GM10847 (cell line): ENCODE measurements around the gene VDAC1.

Source experiments
- POLR2A ChIP-seq: IDR thresholded peaks from 2 replicates; pipeline ENCODE4 v1.6.1; 2011; ENCODE audit not compliant: insufficient read length; ENCODE audit errors: extremely low read depth

The VDAC1 gene

DNA sequence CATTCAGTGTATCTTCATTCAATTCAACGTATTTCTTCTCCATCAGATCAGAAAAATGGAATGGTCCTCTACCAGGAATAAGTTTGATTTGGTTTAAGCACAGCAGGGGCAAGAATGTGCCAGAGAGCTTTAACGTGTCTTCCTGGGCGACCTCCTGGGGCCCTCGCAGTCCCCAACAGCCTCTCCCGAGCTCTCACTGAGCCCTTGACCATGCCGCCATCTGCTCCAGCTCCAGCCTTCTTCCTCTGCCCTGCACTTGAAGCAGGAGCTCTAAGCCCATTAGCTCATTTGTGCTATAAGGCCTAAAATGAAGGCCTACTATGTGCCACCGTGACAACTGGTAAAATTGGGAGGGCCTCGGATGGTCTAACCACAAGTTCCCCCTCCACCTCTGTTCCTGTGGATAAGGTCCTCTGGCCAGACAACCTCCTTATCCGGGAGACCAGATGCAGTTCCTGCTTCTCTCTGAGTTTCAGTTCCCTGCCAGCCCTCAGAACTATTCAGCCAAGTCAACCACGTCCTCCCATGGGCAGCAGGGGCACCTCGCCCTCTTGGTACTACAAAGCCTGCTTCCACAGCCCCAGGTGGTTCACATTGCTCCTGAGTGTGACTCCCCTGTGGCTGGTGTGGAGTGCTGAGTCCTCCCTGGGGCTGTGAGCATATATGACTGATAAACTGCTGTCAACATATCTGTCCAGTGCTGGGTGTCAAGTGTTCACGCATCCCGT is 72.2 kb downstream of the VDAC1 start:
- no peak for TF ChIP-seq POLR2A

DNA sequence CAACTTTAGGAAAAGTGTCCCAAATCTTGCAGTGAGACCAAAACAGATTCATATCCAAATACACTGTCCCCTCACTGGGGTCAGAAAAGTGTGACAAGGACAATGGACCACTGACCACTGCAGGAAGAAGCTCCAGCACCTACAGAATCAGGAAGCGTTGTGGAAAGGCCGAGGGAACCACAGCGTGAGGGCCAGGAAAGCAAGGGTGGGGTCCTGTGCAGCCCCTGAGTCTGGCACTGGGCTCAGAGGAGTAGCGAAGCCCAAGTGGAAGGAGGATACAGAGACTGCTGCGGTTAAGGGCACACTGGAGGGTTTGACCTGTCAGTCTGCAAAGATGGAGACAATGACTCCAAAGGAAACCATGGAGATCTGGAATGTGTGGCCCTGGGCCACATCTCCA is 73.2 kb downstream of the VDAC1 start:
- TF ChIP-seq POLR2A = no peak

DNA sequence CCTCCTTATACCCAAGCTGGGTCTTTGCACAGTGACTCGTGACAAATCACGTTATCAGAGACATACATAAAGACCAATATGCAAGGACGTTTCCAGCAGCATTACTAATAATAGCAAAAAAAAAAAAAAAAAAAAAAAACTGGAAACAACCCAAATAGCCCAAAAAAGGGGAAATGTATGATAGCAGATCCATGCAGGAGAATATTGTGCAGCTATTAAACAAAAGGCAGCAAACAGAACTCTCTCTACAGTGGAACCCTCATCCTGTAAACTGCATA is 74.0 kb downstream of the VDAC1 start:
- TF ChIP-seq POLR2A = no peak

DNA sequence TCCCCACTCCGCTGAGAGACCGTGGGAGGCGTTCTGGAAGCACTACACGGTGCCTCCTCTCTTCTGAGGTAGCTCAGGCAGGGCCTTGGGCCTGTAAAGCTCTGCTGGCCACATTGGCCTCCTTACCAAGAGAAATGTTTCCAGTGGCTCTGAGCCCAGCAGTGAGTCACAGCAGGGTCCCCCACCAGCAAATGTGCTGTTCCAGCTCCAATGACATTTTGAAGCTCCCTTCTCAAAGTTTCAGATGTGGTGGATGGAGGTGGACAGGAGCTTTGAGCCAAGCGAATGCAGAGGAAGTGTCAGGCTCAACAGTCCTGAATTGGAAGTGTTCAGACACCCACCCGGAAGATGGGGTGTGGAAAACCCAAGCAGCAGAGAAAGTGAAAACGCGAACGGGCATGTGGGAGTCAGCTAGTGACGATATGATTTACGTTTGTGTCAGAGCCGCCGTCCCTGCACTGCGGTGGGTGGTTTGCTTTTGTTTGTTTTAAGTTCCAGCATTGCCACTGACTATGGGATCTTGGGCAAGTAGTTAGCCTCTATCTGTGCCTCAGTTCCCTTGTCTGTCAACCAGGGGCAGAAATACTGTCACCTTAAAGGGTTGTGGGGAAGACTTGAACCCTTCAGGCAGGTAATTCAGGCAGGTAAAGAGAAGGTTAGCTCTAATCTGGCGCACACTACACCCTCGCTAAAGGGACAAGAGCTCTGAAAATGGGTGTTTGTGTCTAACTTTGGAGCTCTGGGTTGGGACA is 74.5 kb downstream of the VDAC1 start:
- no peak for TF ChIP-seq POLR2A

DNA sequence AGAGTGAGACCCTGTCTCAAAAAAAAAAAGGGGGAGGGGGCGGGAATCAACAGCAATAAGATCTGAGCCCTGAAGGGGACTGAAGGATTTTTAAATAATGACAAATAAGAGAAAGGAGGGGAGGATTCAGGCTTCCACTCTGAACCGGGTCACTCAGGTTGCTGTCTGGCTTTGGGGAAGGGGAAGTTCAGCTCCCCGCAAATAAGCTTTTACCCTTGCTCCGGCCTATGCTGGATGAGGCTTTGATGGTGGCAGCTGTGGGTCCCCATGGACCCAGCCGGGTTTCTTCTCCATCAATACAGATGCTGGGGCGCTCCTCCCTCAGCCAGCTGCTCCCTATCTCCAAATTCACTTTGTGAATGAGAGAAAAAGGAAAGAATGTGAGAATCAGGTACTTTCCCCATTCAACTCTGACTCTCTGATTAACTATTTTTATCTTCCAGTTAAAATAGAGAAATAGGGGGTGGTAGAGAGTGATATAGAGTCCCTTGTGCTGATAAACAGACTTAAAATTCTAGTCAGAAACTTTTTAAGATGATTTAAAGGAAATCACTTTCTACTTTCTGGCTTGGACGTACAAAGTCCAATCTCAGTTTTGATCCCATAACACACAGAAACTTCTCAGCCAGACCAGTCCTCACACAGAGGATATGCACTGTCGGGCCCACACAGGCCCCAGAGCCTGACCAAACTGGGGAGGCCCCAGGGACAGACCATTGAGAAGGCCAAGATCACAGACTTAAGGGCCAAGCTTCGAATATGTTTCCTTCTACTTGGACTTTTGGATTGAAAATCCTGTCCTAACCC is 76.0 kb downstream of the VDAC1 start:
- no peak for TF ChIP-seq POLR2A

DNA sequence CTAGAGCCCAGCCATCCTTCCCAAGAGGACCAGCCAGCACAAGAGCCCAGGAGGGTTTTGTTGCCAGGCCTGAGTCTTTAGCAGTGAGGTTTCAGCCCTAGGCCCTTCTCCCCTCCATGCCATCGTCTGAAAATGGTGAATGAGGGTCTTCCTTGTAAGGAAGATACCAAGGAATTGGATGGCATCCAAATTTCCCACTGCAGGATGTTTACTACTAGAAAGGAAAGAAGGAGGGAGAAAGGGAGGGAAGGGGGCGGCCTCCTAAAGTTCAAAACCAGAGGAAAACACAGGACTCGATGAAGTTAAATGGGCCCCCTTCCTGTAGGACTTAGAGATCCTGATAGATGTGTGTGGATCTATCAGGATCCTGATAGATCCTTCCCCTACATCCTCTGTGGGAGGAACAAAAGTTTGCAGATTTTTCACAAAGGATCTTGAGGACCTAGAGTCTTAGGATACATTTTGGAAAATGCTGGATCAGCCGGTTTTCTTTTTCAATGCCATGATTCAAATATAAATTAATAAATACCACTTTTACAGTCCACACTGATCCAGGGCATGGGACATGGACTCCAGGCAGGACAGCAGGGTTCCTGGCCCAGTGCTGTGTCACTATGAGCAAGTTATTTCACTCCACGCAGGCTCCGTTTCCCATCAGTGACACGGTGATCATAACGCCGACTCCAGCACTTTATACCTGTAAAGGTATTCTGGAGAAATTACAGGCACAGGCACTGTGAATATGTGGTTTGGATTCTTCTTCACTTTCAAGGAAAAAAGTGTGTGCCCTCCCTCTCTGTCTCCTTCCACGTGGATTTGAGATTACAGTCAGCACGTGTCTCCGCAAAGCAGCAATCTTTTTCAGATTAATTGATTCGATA is 77.2 kb downstream of the VDAC1 start:
- no peak for TF ChIP-seq POLR2A

DNA sequence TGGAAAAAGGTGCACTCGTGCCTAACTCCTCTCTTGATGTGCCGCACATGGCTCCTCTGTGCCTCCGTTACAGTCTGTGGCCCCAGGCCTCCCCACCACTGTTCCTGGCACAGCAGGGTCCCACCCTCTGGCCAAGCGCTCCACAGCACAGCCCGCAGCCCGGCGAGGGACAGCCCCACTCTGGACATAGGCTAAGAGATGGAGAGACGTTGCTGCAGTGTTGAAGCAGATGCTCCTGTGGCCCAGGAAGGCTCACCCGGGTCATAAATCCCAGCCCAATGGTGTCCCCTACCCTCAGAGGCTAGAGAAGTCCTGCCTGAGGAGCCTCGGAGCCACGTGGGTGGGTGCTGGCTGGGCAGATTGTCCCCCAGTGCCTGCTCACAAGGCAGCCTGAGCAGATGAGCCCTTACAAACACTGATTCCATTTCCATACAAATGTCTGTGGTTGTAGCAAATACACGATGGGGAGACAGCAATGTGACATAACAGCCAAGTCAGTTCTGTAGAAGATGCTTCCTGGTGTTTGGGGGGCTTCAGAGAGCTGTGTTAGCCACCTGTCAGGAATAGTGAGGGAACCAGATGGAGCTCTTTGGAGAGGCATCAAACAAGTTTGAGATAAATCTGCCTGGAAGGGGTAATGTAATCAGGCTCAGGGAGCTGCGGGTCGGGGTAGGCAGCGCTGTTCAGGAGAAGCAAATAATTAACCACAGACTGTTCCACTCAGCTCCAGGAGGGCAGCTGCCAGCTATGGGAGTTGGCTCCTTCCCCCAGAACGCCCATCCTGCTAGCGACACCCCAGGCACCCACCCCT is 78.1 kb downstream of the VDAC1 start:
- no peak for TF ChIP-seq POLR2A

DNA sequence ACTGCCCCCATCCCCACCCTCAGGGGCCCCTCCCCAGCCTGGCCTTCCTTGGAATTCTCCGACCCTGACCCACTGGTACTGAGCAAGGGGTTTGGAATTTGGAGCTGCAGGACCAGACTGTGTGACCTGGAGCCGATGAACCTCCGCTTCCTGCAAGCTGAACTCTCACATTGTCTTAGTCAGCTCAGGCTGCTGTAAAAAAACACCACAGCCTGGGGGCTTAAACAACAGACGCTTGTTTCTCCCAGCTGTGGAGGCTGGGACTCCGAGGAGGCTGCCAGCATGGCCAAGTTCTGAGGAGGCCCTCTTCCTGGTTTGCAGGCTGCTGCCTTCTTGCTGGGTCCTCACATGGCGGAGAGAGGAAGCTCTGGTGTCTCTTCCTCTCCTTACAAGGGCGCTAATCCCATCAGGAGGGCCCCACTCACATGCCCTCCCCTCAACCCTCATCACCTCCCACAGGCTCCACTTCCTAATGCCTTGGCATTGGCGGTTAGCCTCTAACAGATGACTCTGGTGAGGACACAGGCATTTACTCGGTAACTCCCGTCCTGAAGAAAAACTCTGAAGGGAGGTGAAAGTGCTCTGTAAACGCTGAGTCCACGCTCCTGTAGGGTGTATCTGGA is 78.8 kb downstream of the VDAC1 start:
- no peak for TF ChIP-seq POLR2A

DNA sequence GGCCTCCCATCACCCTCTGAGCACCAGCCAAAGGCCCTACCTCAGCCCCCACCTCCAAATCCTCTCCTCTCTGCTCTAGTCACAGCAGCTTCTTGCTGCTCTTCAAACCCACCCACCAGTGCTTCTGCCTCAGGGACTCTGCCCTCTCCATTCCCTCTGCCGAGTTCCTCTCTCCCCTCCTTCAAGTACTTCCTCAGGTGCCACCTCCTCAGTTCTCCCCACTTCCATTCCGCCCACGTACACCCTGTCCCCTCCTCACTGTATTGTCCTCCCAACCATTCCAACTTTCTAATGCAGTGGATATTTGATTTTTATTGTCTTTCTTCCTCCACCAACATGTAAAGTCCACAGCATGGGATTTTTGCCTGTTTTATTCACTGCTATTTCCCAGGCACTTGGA is 79.5 kb downstream of the VDAC1 start:
- TF ChIP-seq POLR2A = no peak

DNA sequence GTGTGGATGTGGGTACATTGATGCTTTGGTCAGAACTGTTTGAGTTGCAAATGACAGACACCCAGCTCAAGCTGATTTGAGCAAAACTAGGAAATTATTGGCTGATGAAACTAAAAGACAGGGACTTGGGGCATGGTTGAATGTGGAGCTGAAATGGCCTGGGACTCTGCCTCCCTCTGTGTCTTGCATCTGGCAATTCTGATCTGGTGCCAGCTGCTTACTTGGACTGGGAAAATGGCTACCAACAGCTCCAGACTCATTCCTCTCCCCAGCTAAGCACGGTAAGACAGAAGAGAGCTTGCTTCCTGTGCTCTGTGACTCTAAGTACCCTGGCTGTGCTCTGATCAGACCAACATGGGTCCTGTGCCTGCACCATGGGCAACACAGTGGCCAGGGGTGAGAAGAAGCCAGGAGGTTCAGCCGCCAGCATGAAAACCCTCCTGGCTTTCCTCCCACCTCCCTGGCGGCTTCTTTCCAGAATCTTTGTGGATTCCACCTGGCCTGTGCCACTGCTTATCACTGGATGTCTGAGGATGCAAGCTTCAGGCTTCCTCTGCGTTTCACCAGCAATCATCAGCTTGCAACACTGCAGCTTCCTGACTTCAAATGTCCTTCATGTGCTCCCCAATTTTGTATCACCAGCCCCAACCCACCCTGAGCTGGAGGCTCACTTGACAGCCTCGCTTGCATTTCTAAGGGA is 80.4 kb downstream of the VDAC1 start:
- no peak for TF ChIP-seq POLR2A

DNA sequence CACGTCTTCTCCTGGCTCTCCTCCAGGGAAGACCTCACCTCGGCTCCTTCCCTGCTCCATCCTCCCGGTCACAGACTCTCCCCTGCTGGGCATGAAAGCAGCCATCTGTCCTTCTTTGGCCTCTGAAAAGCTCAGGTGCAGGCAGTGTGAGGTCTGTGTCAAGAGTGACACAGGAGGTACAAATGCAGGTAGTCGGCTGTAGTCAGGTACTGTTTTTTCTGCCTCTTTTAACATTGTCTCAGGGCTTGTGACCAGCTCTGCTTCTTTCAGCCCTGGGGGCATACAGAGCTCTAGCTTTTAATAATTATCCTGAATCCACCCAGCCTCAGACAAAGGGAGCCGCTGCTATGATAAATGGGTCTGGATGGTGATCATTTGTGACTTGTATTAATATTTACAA is 82.8 kb downstream of the VDAC1 start:
- no peak for TF ChIP-seq POLR2A
